ENCODE data around the gene ALG14. TPM values are rescaled to one million over a fixed set of nuclear protein-coding genes. Genes with fewer than 3 reads are reported as not detected.

The ALG14 gene
- total and polyA plus RNA-seq, 2 of the 4 experiments (the other 2 are of a cell fraction) = 1.7 to 2.0 TPM

- dilution Hi-C loops (cut with HindIII; ENCODE audit: low sequenced_read_pairs, unreplicated experiment) = no loop called here
Observed at GRCh38 chr1:95067568-95067967, 5.2 kb downstream of the ALG14 start.

More at GRCh38 chr1:95067568-95067967, 5.2 kb downstream of the ALG14 start:
- H3K4me2 ChIP-seq (ENCODE audit: low read depth, low read length) = no peak overlapping the region
- H2AK5ac ChIP-seq (ENCODE audit: low read depth, low read length) = no peak overlapping the region
- no peak overlapping the region for H3K4me3 ChIP-seq (ENCODE audit: insufficient read depth, low read depth, low read length)
- H2BK5ac ChIP-seq (ENCODE audit: low read depth, low read length, poor library complexity, severe bottlenecking) = no peak overlapping the region
- no TSS peak for BruUV-seq (replicated peaks)
- H2BK120ac ChIP-seq (ENCODE audit: low read depth, low read length) = no peak overlapping the region
- H3K14ac ChIP-seq (replicated peaks; ENCODE audit: low read depth, low read length) = no peak overlapping the region
- H4K8ac ChIP-seq (ENCODE audit: low read depth in 2 of 2, low read length in 2 of 2) = no peak overlapping the region
- no peaks in the 10 kb centered on the region for H4K20me1 ChIP-seq (ENCODE audit: insufficient read depth, low read length)
- CTCF ChIA-PET = interaction anchor here (1.2 kb wide), 1 partner anchor 17 kb away, joined by 6 read pairs; no protein-coding TSS in a partner anchor
- peaks cover 10 to 21% of the 10 kb centered on the region in 2 experiments for H3K79me1 ChIP-seq (ENCODE audit: low read depth in 1 of 2, low read length in 2 of 2)
- POLR2A ChIA-PET (ENCODE audit: unreplicated experiment) = no interaction called here
- no peak overlapping the region for H3K56ac ChIP-seq (ENCODE audit: extremely low read depth, insufficient read depth, low read length)
- no peak overlapping the region for H3K9ac ChIP-seq (ENCODE audit: low read depth, low read length)
- intact Hi-C loops (cut with micrococcal nuclease) = no loop called here
- H3K4ac ChIP-seq (ENCODE audit: low read depth, low read length) = no peak overlapping the region
- H3K27me3 ChIP-seq (ENCODE audit: control insufficient read depth, insufficient read depth, low read length) = no peaks in the 10 kb centered on the region
- H4K91ac ChIP-seq (ENCODE audit: insufficient read depth, low read depth, low read length) = no peak overlapping the region
- no peak overlapping the region for H3K18ac ChIP-seq (ENCODE audit: low read depth, low read length)
- no peak for ATAC-seq (ENCODE audit: low read depth)
- no peak overlapping the region for H2AK9ac ChIP-seq (replicated peaks; ENCODE audit: low read depth, low read length, poor library complexity)
- no peaks in the 10 kb centered on the region for H3K4me1 ChIP-seq (ENCODE audit: control insufficient read depth, insufficient read depth, low read length)
- no peak overlapping the region for H3K27ac ChIP-seq (ENCODE audit: insufficient read depth, low read length)
- TF ChIP-seq, protein P1, sequence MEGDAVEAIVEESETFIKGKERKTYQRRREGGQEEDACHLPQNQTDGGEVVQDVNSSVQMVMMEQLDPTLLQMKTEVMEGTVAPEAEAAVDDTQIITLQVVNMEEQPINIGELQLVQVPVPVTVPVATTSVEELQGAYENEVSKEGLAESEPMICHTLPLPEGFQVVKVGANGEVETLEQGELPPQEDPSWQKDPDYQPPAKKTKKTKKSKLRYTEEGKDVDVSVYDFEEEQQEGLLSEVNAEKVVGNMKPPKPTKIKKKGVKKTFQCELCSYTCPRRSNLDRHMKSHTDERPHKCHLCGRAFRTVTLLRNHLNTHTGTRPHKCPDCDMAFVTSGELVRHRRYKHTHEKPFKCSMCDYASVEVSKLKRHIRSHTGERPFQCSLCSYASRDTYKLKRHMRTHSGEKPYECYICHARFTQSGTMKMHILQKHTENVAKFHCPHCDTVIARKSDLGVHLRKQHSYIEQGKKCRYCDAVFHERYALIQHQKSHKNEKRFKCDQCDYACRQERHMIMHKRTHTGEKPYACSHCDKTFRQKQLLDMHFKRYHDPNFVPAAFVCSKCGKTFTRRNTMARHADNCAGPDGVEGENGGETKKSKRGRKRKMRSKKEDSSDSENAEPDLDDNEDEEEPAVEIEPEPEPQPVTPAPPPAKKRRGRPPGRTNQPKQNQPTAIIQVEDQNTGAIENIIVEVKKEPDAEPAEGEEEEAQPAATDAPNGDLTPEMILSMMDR (conservative IDR thresholded peaks at IDR 0.05; ENCODE audit: low read depth, low read length) = no peak
- TF ChIP-seq POLR2A (IDR thresholded peaks at IDR 0.05; ENCODE audit: low read depth, low read length) (no peak), FOS (IDR thresholded peaks at IDR 0.05; ENCODE audit: low read depth, low read length) (no peak)
- no peak overlapping the region for H4K5ac ChIP-seq (ENCODE audit: low read depth, low read length)
- no peaks in the 10 kb centered on the region for H3K36me3 ChIP-seq (ENCODE audit: control insufficient read depth, insufficient read depth, low read length)
- no peak for DNase-seq
- no peak overlapping the region for H2BK15ac ChIP-seq (ENCODE audit: low read depth, low read length)
- WGBS, 2 experiments (ENCODE audit: extremely low coverage in 2 of 2, insufficient read length in 1 of 2) = 90% methylated on average over 5 of the region's 5 CpGs; no CpG with 5 or more reads in 1 of the 2 experiments
- H2AFZ ChIP-seq (replicated peaks; ENCODE audit: low read length, poor library complexity) = no peak overlapping the region
- no peak overlapping the region for H2BK20ac ChIP-seq (ENCODE audit: low read depth, low read length)
- no peaks in the 10 kb centered on the region for H3K9me3 ChIP-seq (ENCODE audit: control insufficient read depth, insufficient read depth, low read length)
- no peak overlapping the region for H3K23ac ChIP-seq (ENCODE audit: low read depth, low read length)
- in situ Hi-C loops (cut with MboI; ENCODE audit: low sequenced_read_pairs) = no loop called here
- H3K9me1 ChIP-seq (ENCODE audit: insufficient read depth, low read length) = peaks cover 5% of the 10 kb centered on the region
